GM18873 (cell line): Measurements from ENCODE around the gene GNG7.
"Not testable (repeated sequence)": the region's sequence is repeated elsewhere in the genome, so short reads cannot be mapped to it uniquely, and the experiment has no call there.

Experiments
- ATAC-seq: cut with Tn5 transposase; IDR thresholded peaks from one replicate; pipeline ENCODE4 v1.9.1; 2021; ENCODE audit warnings: mild to moderate bottlenecking, moderate library complexity, moderate number of reproducible peaks; ENCODE audit not compliant: unreplicated experiment, low FRiP score

Gene GNG7

DNA sequence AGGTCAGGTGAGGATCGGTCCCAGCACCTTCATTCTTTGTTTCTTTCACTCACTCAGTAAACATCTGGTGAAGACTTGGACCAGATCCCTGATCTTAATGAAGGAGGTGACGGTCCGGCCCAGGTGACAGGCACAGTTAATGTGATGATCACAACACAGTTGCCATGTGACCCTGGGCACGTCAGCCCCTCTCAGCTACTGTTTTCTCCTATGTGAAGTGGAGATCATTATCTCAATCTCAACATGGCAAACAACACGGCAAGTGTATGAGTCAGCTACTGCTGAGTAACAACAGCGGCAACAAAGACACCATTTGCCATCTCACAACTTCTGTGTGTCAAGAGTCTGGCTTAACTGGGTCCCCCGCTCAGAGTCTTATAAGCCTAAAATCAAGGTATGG, 74.6 kb downstream of the GNG7 start:
- no peak for ATAC-seq

DNA sequence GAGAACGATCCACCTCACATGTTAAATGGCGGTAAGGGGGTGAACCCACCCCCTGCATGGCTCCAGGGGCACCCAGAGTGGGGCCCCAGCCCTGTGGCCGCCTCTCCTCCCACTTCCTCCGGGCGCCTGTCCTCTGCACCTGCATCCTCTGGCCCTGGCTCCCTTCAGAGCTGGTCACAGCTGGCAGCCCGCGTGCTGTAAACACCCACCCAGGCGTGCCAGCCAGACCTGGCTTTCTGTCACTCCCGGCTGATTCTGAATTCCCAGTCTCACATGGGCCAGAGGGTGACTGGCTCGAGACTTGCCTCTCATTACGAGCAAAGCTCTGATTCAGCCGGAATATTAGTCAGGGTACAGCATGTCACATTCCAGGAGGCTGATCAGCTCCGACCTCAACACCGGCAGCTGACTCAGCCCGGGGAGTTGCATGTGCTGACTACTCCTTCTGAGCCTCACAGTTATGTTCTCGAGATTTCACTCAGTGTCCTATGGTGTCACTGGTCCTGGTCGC, 75.1 kb downstream of the GNG7 start:
- ATAC-seq = no peak

- ATAC-seq = no peak
Observed at GRCh38 chr19:2625434-2625833, 77.1 kb downstream of the GNG7 start.

DNA sequence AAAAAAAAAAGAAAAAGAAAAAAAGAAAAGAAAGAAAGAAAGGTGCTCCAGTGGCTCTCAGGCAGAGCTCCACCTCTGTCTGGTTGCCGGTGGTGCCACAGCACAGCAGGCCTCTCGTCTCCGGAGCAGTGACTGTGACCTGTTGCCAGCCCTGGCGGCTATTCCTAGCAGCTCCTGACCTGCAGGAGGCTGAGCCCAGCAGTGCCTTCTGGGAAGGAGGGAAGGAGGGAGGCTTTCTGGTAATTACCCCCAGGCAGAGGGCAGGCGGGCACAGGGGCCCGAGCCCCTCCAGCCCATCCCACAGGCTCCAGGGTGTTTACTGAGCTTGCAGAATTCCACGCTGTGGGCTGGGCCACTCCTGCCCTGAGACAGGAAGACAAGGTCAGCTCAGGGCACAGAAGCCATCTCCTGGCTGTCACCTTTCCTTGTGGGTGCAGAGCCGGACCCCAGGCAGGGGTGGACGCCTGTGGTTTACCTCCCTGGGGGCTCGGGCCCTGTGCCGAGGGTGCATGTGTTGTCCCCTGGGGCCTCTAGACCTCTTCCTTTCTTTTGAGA, 77.9 kb downstream of the GNG7 start:
- ATAC-seq = no peak

DNA sequence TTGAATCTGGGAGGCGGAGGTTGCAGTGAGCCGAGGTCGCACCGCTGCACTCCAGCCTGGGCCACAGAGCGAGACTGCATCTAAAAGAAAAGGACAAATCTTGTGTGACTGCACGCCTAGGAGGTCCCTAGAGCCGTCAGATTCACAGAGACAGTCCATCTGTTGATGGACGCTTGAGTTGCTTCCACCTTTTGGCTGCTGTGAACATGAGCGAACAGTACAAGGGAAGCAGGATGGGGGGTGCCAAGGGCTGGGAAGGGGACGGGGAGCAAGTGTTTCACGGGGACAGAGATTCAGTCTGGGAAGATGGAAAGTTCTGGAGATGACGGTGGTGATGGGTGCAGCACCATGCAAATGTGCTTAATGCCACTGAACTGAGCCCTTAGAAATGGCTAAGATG, 78.7 kb downstream of the GNG7 start:
- ATAC-seq = no peak

DNA sequence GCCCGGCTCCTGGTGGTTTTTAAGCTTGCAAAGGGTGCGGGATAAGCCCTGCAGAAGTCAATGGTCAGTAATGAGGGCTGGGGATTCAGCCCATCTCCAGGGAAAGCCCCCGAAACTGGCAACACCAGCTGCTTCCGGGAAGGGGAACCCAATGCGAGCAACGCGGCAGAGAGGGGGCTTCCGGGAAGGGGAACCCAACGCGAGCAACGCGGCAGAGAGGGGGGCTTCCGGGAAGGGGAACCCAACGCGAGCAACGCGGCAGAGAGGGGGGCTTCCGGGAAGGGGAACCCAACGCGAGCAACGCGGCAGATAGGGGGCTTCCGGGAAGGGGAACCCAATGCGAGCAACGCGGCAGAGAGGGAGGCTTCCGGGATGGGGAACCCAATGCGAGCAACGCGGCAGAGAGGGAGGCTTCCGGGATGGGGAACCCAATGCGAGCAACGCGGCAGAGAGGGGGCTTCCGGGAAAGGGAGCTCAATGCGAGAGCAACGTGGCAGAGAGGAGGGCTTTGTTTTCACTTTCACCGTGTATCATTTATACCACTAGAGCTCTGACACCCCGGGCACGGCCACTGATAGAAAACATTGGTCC, 80.0 kb downstream of the GNG7 start:
- not testable (repeated sequence) for ATAC-seq

GRCh38 chr19:2619076-2619475, 83.4 kb downstream of the GNG7 start:
- ATAC-seq = no peak

DNA sequence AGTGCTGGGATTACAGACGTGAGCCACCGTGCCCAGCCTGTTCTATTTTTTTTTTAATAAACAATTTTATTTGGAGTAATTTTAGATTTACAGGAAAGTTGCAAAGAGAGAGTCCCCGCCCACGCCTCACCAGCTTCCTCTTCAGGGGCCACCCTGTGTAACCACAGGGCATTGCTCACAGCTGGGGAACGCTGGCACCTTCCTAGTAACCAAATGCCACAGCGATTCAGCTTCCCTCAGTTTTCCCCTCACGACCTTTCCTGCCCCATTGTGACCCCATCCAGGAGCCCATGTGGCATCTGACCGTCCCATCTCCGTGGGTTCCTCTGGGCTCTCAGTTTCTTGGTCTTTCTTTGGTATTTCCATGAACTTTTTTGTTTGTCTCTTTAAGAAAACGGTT, 83.9 kb downstream of the GNG7 start:
- ATAC-seq = no peak

GRCh38 chr19:2617393-2618165, 84.9 kb downstream of the GNG7 start:
- no peak for ATAC-seq

DNA sequence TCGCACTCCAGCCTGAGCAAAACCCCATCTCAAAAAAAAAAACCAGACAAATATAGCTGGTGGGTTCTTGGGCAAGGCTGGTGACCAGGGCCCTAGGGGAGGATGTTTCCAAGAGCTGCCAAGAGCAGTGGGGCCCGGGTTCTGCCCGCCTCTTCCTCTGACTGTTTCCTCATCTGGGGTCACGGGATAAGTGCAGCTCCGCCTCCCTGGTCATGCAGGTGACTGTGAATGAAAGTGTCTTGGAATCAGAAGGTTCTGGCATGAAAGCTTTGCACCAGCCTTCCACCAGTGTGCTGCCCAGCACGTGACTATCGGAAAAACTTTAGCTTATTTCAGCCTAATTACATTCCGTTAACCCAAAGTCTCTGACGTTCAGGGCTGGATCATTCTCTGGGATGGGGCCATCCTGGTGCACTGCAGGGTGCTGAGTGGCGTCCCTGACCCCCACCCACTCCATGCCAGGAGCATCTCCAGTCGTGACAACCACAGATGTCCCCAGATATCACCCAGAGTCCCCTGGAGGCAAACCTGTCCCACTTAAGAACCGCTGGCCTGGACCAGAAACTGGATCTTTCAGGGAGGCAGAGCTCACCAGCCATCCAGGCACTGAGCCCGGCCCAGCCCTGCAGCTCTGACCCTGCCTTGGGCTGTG, 85.6 kb downstream of the GNG7 start:
- ATAC-seq = no peak

- no peak for ATAC-seq
Observed at GRCh38 chr19:2615782-2616181, 86.7 kb downstream of the GNG7 start.

- ATAC-seq = no peak
Observed at GRCh38 chr19:2613507-2614295, 88.8 kb downstream of the GNG7 start.

GRCh38 chr19:2612619-2613249, 89.8 kb downstream of the GNG7 start:
- ATAC-seq = no peak

- ATAC-seq = no peak
Observed at GRCh38 chr19:2611483-2612464, 90.7 kb downstream of the GNG7 start.

DNA sequence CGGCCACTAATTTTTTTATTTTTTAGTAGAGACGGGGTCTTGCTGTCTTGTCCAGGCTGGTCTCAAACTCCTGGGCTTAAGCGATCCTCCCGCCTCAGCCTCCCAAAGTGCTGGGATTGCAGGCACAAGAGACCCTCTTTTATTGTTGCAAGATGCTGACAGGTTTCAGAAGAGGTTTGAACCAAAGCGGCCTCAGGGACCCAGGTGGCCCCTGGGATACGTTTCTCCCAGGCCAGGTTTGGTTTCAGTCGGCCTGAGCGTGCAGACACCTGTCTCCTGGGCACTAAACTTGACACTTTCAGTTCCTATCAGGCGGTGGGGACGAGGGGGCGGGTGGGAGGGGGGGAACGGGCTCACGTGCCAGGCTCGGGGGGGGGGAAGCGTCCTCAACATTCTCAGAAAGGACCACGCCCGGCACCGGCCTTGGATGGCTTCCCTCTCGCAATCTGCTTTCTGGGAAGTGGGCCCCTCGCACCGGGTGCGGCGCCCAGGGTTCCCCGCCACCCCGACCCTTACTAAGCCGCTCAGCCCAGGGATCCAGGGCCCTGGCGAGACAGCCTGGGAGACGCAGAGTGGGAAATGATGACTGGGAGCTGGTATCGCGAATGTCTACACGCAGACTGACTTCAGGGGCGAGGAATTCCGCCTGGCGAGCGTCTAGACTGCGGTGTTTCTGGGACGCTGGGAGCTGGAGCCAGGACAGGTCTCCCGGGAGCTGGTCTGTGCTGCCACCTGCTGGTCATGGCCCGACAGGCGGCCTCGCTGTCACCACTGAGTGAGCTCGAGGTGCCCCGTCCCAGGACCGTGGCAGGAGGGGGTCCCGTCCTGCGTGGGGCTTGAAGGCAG, 91.6 kb downstream of the GNG7 start:
- peak; percentile 27 for ATAC-seq

DNA sequence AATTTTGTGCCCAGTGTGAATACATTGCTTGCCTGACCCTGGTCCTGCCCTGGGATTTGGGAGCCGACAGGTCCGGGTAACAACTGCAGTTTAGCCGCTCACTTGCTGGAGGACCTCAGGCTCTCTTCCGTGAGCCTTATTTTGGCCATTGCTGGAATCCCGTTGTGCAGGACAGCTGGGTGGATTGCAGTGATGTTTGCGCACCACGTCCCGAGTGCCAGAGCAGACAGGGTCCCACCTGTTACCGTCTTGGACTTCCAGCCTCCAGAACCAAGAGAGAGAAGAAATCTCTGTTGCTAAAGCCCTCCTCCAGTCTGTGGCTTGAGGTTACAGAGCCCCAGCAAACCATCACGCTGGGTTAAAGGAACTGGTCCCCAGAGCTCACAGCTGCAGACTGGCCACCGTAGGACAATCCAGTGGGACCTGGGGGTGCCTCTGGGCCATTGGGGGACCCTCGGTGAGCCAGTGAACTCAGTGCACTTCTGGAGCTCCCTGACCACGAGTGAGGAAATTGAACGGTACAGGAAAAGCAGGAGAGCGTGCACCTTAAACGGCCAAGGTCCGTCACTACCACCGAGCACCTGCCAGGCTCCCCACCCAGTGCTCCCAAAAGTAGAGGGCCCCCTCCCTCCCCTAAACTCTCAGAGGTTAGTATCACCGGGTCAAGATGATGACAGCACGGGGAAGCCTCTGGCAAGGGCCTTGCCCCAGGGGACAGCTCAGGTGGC, 92.9 kb downstream of the GNG7 start:
- no peak for ATAC-seq

- not testable (repeated sequence) for ATAC-seq
Observed at GRCh38 chr19:2609034-2609388, 93.5 kb downstream of the GNG7 start.

GRCh38 chr19:2608602-2608922, 93.9 kb downstream of the GNG7 start:
- ATAC-seq = no peak
